CD8-positive, alpha-beta memory T cell (primary cell): ENCODE data around the gene ATP1B1. TPM values are rescaled to one million over a fixed set of nuclear protein-coding genes. Genes with fewer than 3 reads are reported as not detected.
A peak's percentile ranks its signal among the peaks of the same experiment; 100 is the strongest.

Experiments used
- CTCF ChIA-PET: fragments of 350-600 bp; sonication (Branson Sonifier 250); formaldehyde crosslinking; loops from one replicate; lab custom pipeline; 2021; ENCODE audit warnings: antibody characterized with exemption; lab: Charles Lee
- POLR2A ChIA-PET: fragments of 350-600 bp; sonication (Branson Sonifier 250); formaldehyde crosslinking; loops from one replicate; lab custom pipeline; 2021; ENCODE audit warnings: antibody characterized with exemption; lab: Charles Lee
- DNase-seq, 5 donors: peaks; one replicate each; pipeline versions ENCODE4 v3.0.0 to v3.0.0-alpha.2; 2020 to 2022; ENCODE audit warnings: mixed read lengths in 1 of 5
- H3K27ac ChIP-seq: one replicate; pipeline ENCODE4 v1.7.0; 2013; ENCODE audit warnings: low read depth, mild to moderate bottlenecking, low read length, moderate library complexity
- H3K27me3 ChIP-seq: 2 replicates; pipeline ENCODE4 v1.7.0; 2013; ENCODE audit warnings: low read length, mild to moderate bottlenecking; ENCODE audit not compliant: insufficient read depth, poor library complexity, severe bottlenecking
- H3K36me3 ChIP-seq: 2 replicates; pipeline ENCODE4 v1.7.0; 2013; ENCODE audit warnings: mild to moderate bottlenecking, low read length, moderate library complexity; ENCODE audit not compliant: insufficient read depth
- H3K4me1 ChIP-seq: 2 replicates; pipeline ENCODE4 v1.7.0; 2013; ENCODE audit warnings: mild to moderate bottlenecking, low read length, moderate library complexity; ENCODE audit not compliant: insufficient read depth
- H3K4me3 ChIP-seq: 2 replicates; pipeline ENCODE4 v1.7.0; 2013; ENCODE audit warnings: mild to moderate bottlenecking, low read length
- H3K9me3 ChIP-seq: 2 replicates; pipeline ENCODE4 v1.7.0; 2013; ENCODE audit warnings: mild to moderate bottlenecking, low read length
- H3K27ac Mint-ChIP-seq, 8 donors: one replicate each; pipeline ENCODE4 v1.8.0; 2020 to 2021; ENCODE audit warnings: mixed read lengths in 8 of 8, mild to moderate bottlenecking in 6 of 8, inconsistent platforms in 3 of 8, moderate library complexity in 3 of 8
- H3K27me3 Mint-ChIP-seq, 2 donors: one replicate each; pipeline ENCODE4 v1.8.0; 2020 to 2021; ENCODE audit warnings: mixed read lengths in 2 of 2, mild to moderate bottlenecking in 1 of 2, moderate library complexity in 1 of 2
- H3K36me3 Mint-ChIP-seq, 3 donors: one replicate each; pipeline ENCODE4 v1.8.0; 2020 to 2021; ENCODE audit warnings: mixed read lengths in 3 of 3, inconsistent platforms in 1 of 3, mild to moderate bottlenecking in 1 of 3
- H3K4me1 Mint-ChIP-seq, 3 donors: one replicate each; pipeline ENCODE4 v1.8.0; 2020 to 2021; ENCODE audit warnings: mixed read lengths in 3 of 3, inconsistent platforms in 1 of 3, mild to moderate bottlenecking in 1 of 3
- H3K4me3 Mint-ChIP-seq, 7 donors: one replicate each; pipeline ENCODE4 v1.8.0; 2020 to 2021; ENCODE audit warnings: mixed read lengths in 7 of 7, mild to moderate bottlenecking in 6 of 7, moderate library complexity in 4 of 7, inconsistent platforms in 2 of 7
- H3K9me3 Mint-ChIP-seq, 5 donors: one replicate each; pipeline ENCODE4 v1.8.0; 2020 to 2022; ENCODE audit warnings: mixed read lengths in 5 of 5, mild to moderate bottlenecking in 3 of 5, moderate library complexity in 2 of 5, inconsistent platforms in 1 of 5
- polyA plus RNA-seq: library from polyadenylated mRNA; unstranded; fragments of 300-500 nt; fragmentation: Illumina TruSeq; gene quantifications from one replicate; pipeline ENCODE4 v1.2.3, GENCODE V29; 2021
- total RNA-seq, 2 experiments: library from RNA; stranded (reverse); gene quantifications; one replicate each; pipeline ENCODE4 v1.2.3, GENCODE V29; 2021

ATP1B1 gene
- total and polyA plus RNA-seq, 3 experiments from 2014 or later: 1.7 to 4.5 (median 3.7) TPM

DNA sequence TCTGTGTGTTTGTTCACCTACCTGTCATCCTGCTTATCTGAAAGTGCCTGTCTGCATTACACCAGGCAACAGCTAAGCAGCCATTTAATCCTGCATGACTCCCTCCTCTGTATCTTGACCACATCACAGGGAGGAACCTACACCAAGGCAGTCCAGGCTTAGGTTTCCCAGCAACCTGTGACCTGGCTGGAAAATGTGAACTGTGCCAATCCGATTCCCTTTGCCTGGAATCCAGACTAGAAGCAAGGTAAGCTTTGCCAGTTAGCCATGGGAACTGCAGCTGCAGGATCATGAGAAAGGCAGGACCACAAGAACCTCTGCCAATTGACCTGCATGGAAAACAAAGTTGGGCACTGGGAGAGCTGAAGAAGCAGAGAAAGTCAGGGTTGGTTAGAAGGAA is 6.3 kb upstream of the ATP1B1 start:
- Mint-ChIP-seq H3K9me3 (peaks cover 0 to 5% (median 0%) of the 10 kb centered on the region in 5 donors), H3K27ac (no peak overlapping the region), H3K27me3 (peaks cover 5 to 9% of the 10 kb centered on the region in 2 donors), H3K36me3 (no peaks in the 10 kb centered on the region), H3K4me1 (peaks cover 0 to 7% (median 7%) of the 10 kb centered on the region in 3 donors), H3K4me3 (no peak overlapping the region)
- ChIA-PET CTCF (no interaction called here), POLR2A (no interaction called here)
- Histone ChIP-seq H3K4me3 (no peak overlapping the region), H3K36me3 (no peaks in the 10 kb centered on the region), H3K4me1 (peaks cover 4% of the 10 kb centered on the region), H3K9me3 (no peaks in the 10 kb centered on the region), H3K27me3 (no peaks in the 10 kb centered on the region), H3K27ac (no peak overlapping the region)
- DNase-seq: no peak

DNA sequence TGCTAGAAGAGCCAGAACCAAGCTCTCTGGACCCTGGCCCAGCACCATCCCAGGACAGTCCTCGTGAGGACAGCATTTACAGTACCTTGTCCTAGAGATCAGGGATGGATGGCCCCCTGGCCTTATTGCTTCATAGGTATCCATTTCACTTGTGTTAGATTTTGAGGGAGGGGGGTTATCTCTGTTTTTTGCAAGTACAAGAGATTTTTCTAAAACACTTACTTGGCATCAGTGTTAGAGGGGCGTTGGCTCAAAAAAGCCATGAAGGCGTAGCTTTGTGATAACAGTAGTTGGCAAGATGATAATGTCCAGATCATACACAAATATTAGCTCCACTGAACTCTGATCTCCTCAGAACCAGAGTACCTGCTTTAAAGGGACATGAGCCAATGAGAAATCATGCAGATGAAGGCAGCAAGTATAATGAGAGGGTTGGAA is 5.8 kb upstream of the ATP1B1 start:
- H3K36me3 ChIP-seq: no peaks in the 10 kb centered on the region
- H3K36me3 Mint-ChIP-seq: no peaks in the 10 kb centered on the region
- no peaks in the 10 kb centered on the region for H3K9me3 ChIP-seq
- H3K27ac ChIP-seq: no peak overlapping the region
- peaks cover 0 to 3% (median 0%) of the 10 kb centered on the region in 5 donors for H3K9me3 Mint-ChIP-seq
- peaks cover 0 to 9% (median 9%) of the 10 kb centered on the region in 3 donors for H3K4me1 Mint-ChIP-seq
- CTCF ChIA-PET: no interaction called here
- peaks cover 5 to 6% of the 10 kb centered on the region in 2 donors for H3K27me3 Mint-ChIP-seq
- H3K4me3 Mint-ChIP-seq: peak overlapping the region in 1 of 7 donors; percentile 1
- POLR2A ChIA-PET: no interaction called here
- no peak for DNase-seq
- H3K4me3 ChIP-seq: no peak overlapping the region
- H3K27me3 ChIP-seq: no peaks in the 10 kb centered on the region
- peaks cover 7% of the 10 kb centered on the region for H3K4me1 ChIP-seq
- no peak overlapping the region for H3K27ac Mint-ChIP-seq

DNA sequence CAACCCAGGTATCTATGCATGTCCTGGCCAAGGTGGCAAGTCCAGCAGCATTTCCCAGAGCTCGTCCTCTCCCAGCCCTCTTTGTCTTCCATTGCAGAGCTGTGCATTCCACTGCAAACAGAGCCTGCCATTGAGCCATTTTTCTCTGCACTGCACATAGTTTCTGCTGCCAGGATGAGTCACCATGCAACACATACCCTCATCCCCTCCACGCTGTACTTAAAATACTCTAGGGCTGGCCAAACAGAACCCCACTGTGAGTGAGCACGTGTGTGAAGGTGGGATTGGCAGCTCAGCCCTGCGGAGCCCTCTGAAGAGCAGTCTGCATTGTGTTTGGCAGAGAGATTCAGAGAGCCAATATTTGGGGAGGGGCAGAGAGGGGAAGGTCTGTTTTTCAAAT is 3.9 kb upstream of the ATP1B1 start:
- H3K9me3 ChIP-seq: no peaks in the 10 kb centered on the region
- H3K27ac Mint-ChIP-seq: peak overlapping the region in 1 of 8 donors; percentile 63
- no peak overlapping the region for H3K4me3 Mint-ChIP-seq
- no peak overlapping the region for H3K27ac ChIP-seq
- H3K27me3 Mint-ChIP-seq: peaks cover 0 to 5% of the 10 kb centered on the region in 2 donors
- H3K4me1 ChIP-seq: peaks cover 13% of the 10 kb centered on the region
- H3K4me3 ChIP-seq: no peak overlapping the region
- peaks cover 7 to 16% (median 14%) of the 10 kb centered on the region in 3 donors for H3K4me1 Mint-ChIP-seq
- ChIA-PET POLR2A (no interaction called here), CTCF (no interaction called here)
- no peak for DNase-seq
- H3K36me3 ChIP-seq: no peaks in the 10 kb centered on the region
- H3K36me3 Mint-ChIP-seq: peaks cover 0 to 2% (median 0%) of the 10 kb centered on the region in 3 donors
- peaks cover 4% of the 10 kb centered on the region for H3K27me3 ChIP-seq
- H3K9me3 Mint-ChIP-seq: no peaks in the 10 kb centered on the region

DNA sequence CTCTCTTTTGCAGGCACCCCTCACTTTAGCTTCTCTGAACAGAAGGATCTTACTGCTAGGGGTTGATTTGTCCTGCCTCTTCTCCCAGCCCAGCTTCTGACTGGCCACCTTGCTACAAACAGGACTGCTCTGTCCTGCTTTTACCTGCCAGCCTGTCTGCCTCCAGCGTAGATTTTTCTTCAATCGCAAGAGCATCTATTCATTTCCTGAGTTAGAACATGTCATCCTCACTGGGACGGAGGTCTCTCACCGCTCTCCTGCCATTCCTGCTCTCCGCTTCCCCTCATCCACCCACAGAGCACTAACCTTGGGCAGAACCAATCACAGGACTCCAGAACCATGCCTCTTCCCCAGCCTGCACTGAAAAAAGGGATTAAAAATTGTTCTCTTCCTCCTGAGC is 3.5 kb upstream of the ATP1B1 start:
- Mint-ChIP-seq H3K9me3 (no peaks in the 10 kb centered on the region), H3K4me1 (peaks cover 7 to 20% (median 15%) of the 10 kb centered on the region in 3 donors), H3K4me3 (no peak overlapping the region), H3K27me3 (peaks cover 0 to 5% of the 10 kb centered on the region in 2 donors), H3K27ac (no peak overlapping the region), H3K36me3 (peaks cover 0 to 2% (median 0%) of the 10 kb centered on the region in 3 donors)
- H3K36me3 ChIP-seq: no peaks in the 10 kb centered on the region
- no peaks in the 10 kb centered on the region for H3K9me3 ChIP-seq
- no peak overlapping the region for H3K27ac ChIP-seq
- peaks cover 4% of the 10 kb centered on the region for H3K27me3 ChIP-seq
- no peak for DNase-seq
- no peak overlapping the region for H3K4me3 ChIP-seq
- peaks cover 18% of the 10 kb centered on the region for H3K4me1 ChIP-seq
- POLR2A ChIA-PET: no interaction called here
- CTCF ChIA-PET: no interaction called here

DNA sequence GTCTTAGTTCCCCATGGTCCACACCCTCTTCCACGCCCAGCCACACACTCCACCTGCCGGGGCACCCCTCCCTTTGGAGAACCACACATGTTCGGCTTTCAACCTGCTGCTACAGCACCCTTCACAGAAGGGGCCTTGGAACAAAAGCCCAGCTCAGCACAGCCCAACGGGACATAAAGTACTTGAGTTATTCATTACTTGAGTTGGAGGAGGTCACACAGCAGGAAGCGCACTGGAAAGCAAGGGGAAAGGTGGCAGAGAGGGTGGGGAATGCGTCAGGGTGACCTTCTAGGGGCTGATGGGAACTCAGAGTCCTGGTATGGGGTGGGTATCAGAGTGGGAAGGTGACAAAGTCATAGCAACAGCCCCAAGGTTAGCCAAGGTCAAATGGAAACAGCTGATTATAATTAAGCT is 3.0 kb upstream of the ATP1B1 start:
- CTCF ChIA-PET: no interaction called here
- no peaks in the 10 kb centered on the region for H3K9me3 Mint-ChIP-seq
- H3K36me3 ChIP-seq: no peaks in the 10 kb centered on the region
- no peak for DNase-seq
- peaks cover 4% of the 10 kb centered on the region for H3K27me3 ChIP-seq
- H3K4me3 Mint-ChIP-seq: no peak overlapping the region
- H3K9me3 ChIP-seq: no peaks in the 10 kb centered on the region
- H3K27ac Mint-ChIP-seq: no peak overlapping the region
- no peak overlapping the region for H3K27ac ChIP-seq
- H3K27me3 Mint-ChIP-seq: peaks cover 0 to 5% of the 10 kb centered on the region in 2 donors
- POLR2A ChIA-PET: no interaction called here
- H3K4me1 Mint-ChIP-seq: peaks cover 7 to 25% (median 19%) of the 10 kb centered on the region in 3 donors
- H3K4me1 ChIP-seq: peaks cover 19% of the 10 kb centered on the region
- no peak overlapping the region for H3K4me3 ChIP-seq
- peaks cover 0 to 2% (median 0%) of the 10 kb centered on the region in 3 donors for H3K36me3 Mint-ChIP-seq

DNA sequence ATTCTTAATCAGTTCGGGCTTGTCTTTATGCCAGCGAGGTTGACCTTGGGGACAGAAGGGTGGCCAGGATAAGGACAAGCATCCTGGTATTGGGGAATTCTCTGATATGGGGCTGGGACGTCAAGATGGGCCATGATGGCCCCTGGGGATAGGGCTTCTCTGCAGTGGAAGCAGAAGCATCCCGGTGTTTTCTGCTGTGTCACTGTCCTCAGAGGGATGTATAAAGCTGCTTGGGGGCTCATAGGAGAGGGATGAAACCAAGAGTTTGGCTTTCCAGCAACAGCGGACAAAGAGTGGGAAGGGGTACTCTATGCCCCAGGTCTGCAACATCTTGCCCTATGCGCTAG is 1.4 kb upstream of the ATP1B1 start:
- ChIA-PET POLR2A (no interaction called here), CTCF (no interaction called here)
- peak overlapping the region in 2 of 8 donors; percentile 4 to 52 for H3K27ac Mint-ChIP-seq
- peaks cover 16 to 36% (median 34%) of the 10 kb centered on the region in 3 donors for H3K4me1 Mint-ChIP-seq
- Histone ChIP-seq H3K27me3 (peaks cover 4% of the 10 kb centered on the region), H3K27ac (no peak overlapping the region), H3K4me1 (peaks cover 26% of the 10 kb centered on the region), H3K36me3 (no peaks in the 10 kb centered on the region), H3K4me3 (no peak overlapping the region), H3K9me3 (no peaks in the 10 kb centered on the region)
- DNase-seq: no peak
- peaks cover 0 to 2% (median 0%) of the 10 kb centered on the region in 3 donors for H3K36me3 Mint-ChIP-seq
- peak overlapping the region in 6 of 7 donors; percentile 74 to 88 (median 78) for H3K4me3 Mint-ChIP-seq
- peaks cover 0 to 5% of the 10 kb centered on the region in 2 donors for H3K27me3 Mint-ChIP-seq
- no peaks in the 10 kb centered on the region for H3K9me3 Mint-ChIP-seq

DNA sequence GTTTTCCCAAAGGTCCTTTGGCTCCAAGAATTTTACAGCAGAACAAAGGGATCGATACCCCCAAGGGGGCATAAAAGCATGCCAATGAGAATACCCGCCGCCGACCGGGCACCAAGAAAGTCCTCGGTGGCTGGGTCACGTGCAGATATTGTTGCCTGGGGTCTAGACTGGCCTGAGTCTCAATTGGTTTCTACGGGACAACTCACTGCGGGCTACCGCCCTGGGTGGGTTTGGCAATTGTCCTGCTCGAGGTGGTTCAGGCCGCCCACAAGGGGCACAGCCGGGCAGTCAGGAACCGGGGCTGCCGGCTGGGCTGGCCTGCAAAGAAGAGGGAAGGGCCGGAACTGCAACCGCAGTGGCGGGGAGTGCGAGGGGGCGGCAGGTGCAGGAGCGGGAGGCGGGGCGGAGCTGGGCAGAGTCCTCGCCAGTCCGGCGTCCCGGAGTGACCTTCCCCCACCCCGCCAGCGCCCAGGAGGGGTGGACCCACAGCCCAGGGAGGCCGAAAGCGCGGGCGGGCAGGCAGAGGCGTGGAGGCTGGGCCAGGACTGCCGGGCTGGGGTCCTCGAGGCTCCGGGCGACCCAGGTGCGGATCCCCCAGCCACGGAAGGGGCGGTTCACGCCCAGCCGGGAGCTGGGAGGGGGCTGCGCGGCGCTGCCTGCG is 926 bp upstream of the ATP1B1 start:
- Mint-ChIP-seq H3K9me3 (no peaks in the 10 kb centered on the region), H3K4me3 (peak overlapping the region in 6 of 7 donors; percentile 74 to 95 (median 80)), H3K36me3 (peaks cover 0 to 2% (median 0%) of the 10 kb centered on the region in 3 donors), H3K4me1 (peaks cover 21 to 41% (median 38%) of the 10 kb centered on the region in 3 donors), H3K27ac (peak overlapping the region in 2 of 8 donors; percentile 11 to 52), H3K27me3 (peaks cover 0 to 5% of the 10 kb centered on the region in 2 donors)
- no peak overlapping the region for H3K27ac ChIP-seq
- ChIA-PET POLR2A (no interaction called here), CTCF (no interaction called here)
- H3K27me3 ChIP-seq: peaks cover 4% of the 10 kb centered on the region
- peaks cover 30% of the 10 kb centered on the region for H3K4me1 ChIP-seq
- H3K36me3 ChIP-seq: no peaks in the 10 kb centered on the region
- no peaks in the 10 kb centered on the region for H3K9me3 ChIP-seq
- DNase-seq: peak in 3 of 5 donors; percentile 27 to 67 (median 46)
- peak overlapping the region; percentile 37 for H3K4me3 ChIP-seq

DNA sequence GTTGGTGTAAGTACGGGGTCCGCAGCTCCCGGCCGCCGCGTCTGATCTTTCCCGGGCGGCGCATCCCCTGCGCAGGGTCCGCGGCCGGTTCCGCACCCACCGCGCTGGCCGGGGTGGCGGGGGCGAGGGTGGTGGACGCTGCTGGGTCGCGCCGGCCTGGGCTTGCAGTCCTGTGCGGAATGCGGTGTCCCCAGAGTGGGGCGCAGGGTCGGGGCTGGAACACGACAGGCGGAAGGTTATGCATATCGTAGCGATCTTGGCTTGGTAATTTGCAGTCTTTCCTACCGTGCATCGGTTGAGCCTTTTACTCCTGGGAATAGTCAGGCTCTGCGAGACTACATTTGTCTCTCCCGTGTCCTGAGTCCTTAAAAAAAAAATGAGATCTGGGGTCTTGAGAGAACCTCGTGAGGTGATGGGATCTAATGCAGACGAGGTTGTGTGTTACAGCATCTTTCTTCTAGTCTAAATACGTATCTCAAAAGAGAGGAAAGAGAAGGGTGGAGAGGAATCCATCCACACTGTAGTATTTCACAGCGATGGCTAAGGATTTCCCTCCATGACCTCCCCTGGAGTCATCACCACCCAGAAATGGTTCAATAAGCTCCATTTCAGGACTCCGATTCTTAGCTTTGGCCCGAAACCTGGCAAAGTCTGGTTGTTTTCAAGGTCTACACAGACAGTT is 572 bp downstream of the ATP1B1 start:
- Histone ChIP-seq H3K36me3 (no peaks in the 10 kb centered on the region), H3K27ac (no peak overlapping the region), H3K9me3 (no peaks in the 10 kb centered on the region), H3K4me1 (peaks cover 30% of the 10 kb centered on the region), H3K27me3 (peaks cover 4% of the 10 kb centered on the region), H3K4me3 (peak overlapping the region; percentile 62)
- ChIA-PET POLR2A (no interaction called here), CTCF (interaction anchor here (0.8 to 2.1 kb wide), 2 partner anchors 18 to 764 kb away, joined by 4 to 7 read pairs; no protein-coding TSS in a partner anchor)
- DNase-seq: peak in 1 of 5 donors; percentile 50
- Mint-ChIP-seq H3K27ac (peak overlapping the region in 6 of 8 donors; percentile 2 to 77 (median 20)), H3K9me3 (no peaks in the 10 kb centered on the region), H3K4me3 (peak overlapping the region; percentile 71 to 95 (median 81)), H3K27me3 (peaks cover 0 to 5% of the 10 kb centered on the region in 2 donors), H3K36me3 (peaks cover 0 to 2% (median 1%) of the 10 kb centered on the region in 3 donors), H3K4me1 (peaks cover 23 to 43% (median 38%) of the 10 kb centered on the region in 3 donors)
